ENCODE measurements around the gene CACNA2D4. TPM values are rescaled to one million over a fixed set of nuclear protein-coding genes. Genes with fewer than 3 reads are reported as not detected.

CACNA2D4 gene
- total and polyA plus RNA-seq, 2 donors (not counting 1 experiment from before 2014, with no cell fraction given) = 0.68 to 0.99 TPM

GRCh38 chr12:1857086-1857485, 61.4 kb downstream of the CACNA2D4 start:
- H3K9me3 ChIP-seq (ENCODE audit: control insufficient read depth, insufficient read depth, low read depth, low read length) = no peaks in the 10 kb centered on the region
- H3K27me3 ChIP-seq (ENCODE audit: control insufficient read depth, insufficient read depth, low read length) = peaks cover 6% of the 10 kb centered on the region
- no peaks in the 10 kb centered on the region for H3K36me3 ChIP-seq (ENCODE audit: control insufficient read depth, insufficient read depth, low read length)
- H3K9ac ChIP-seq (ENCODE audit: insufficient read depth, low read length) = no peak overlapping the region
- no peak overlapping the region for H2AFZ ChIP-seq (ENCODE audit: low read length)
- H3K4me1 ChIP-seq (ENCODE audit: control insufficient read depth, extremely low read depth, insufficient read depth, low read length) = no peaks in the 10 kb centered on the region
- no peaks in the 10 kb centered on the region for H4K20me1 ChIP-seq (ENCODE audit: control insufficient read depth, extremely low read depth, insufficient read depth, low read length)
- TF ChIP-seq CTCF (conservative IDR thresholded peaks at IDR 0.05 in 1 of 2, IDR thresholded peaks at IDR 0.05 in 1 of 2; ENCODE audit: low read depth in 1 of 2, low read length in 2 of 2) (no peak), EZH2 (IDR thresholded peaks at IDR 0.05; ENCODE audit: low read length, missing control alignments) (no peak)
- no peak overlapping the region for H3K4me3 ChIP-seq (replicated peaks in 1 of 4; ENCODE audit: control extremely low read depth in 1 of 4, insufficient read depth in 1 of 4, low read depth in 3 of 4, low read length in 4 of 4)
- no peak for DNase-seq (ENCODE audit: low read depth in 2 of 2)
- H3K27ac ChIP-seq (ENCODE audit: insufficient read depth, low read length) = no peak overlapping the region
- no peak overlapping the region for H3K4me2 ChIP-seq (ENCODE audit: extremely low read depth, insufficient read depth, low read length)
- H3K79me2 ChIP-seq (ENCODE audit: control insufficient read depth, insufficient read depth, low read length) = no peaks in the 10 kb centered on the region

DNA sequence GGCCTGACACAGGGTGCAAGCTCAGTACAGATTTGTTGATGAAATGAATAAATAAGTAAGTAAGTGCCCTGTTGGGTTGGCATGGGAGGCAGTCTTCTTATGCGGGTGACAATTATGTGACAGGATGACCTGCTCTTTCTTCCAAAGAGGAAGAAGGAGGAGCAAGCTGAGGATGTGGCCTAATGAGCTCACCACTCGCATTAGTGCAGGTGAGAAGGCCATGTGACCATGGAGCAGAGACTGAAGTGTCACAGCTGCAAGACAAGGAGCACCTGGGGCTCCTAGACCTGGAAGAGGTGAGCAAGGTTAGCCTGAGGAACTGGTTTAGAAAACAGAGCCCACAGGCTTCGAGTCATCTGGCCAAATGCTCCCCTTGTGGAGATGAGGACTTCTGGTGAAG, 63.2 kb downstream of the CACNA2D4 start:
- no peaks in the 10 kb centered on the region for H3K4me1 ChIP-seq (ENCODE audit: control insufficient read depth, extremely low read depth, insufficient read depth, low read length)
- no peaks in the 10 kb centered on the region for H3K79me2 ChIP-seq (ENCODE audit: control insufficient read depth, insufficient read depth, low read length)
- H2AFZ ChIP-seq (ENCODE audit: low read length) = no peak overlapping the region
- no peaks in the 10 kb centered on the region for H4K20me1 ChIP-seq (ENCODE audit: control insufficient read depth, extremely low read depth, insufficient read depth, low read length)
- H3K36me3 ChIP-seq (ENCODE audit: control insufficient read depth, insufficient read depth, low read length) = no peaks in the 10 kb centered on the region
- H3K27me3 ChIP-seq (ENCODE audit: control insufficient read depth, insufficient read depth, low read length) = peaks cover 3% of the 10 kb centered on the region
- no peak overlapping the region for H3K4me3 ChIP-seq (replicated peaks in 1 of 4; ENCODE audit: control extremely low read depth in 1 of 4, insufficient read depth in 1 of 4, low read depth in 3 of 4, low read length in 4 of 4)
- no peak overlapping the region for H3K9ac ChIP-seq (ENCODE audit: insufficient read depth, low read length)
- no peak for TF ChIP-seq EZH2 (IDR thresholded peaks at IDR 0.05; ENCODE audit: low read length, missing control alignments)
- no peak for TF ChIP-seq CTCF (conservative IDR thresholded peaks at IDR 0.05 in 1 of 2, IDR thresholded peaks at IDR 0.05 in 1 of 2; ENCODE audit: low read depth in 1 of 2, low read length in 2 of 2)
- no peaks in the 10 kb centered on the region for H3K9me3 ChIP-seq (ENCODE audit: control insufficient read depth, insufficient read depth, low read depth, low read length)
- peak; percentile 21 to 22 for DNase-seq (ENCODE audit: low read depth in 2 of 2)
- no peak overlapping the region for H3K27ac ChIP-seq (ENCODE audit: insufficient read depth, low read length)
- H3K4me2 ChIP-seq (ENCODE audit: extremely low read depth, insufficient read depth, low read length) = no peak overlapping the region

DNA sequence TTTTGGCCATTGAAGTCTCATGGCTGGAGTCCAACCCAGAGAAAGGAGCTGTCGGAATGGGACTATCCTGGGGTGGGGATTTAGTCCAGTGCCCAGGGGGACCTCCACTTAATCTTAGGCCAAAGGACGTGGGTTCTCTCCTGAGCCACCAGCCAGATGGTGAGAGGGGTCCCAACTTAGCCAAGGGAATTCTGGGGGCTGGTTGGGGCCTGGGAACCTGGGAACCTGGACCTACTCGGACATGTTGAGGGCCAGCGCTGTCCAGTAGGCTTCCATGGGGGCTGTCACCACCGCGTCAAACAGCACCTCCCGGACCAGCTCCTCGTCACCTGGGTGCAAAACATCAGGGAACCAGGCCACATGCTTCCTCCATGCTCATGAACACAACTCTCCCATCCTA, 64.7 kb downstream of the CACNA2D4 start:
- peaks cover 7% of the 10 kb centered on the region for H3K27me3 ChIP-seq (ENCODE audit: control insufficient read depth, insufficient read depth, low read length)

More for the DNA sequence above, 64.7 kb downstream of the CACNA2D4 start:
- DNase-seq (ENCODE audit: low read depth in 2 of 2) = no peak
- Histone ChIP-seq H3K4me2 (ENCODE audit: extremely low read depth, insufficient read depth, low read length) (no peak overlapping the region), H3K4me1 (ENCODE audit: control insufficient read depth, extremely low read depth, insufficient read depth, low read length) (no peaks in the 10 kb centered on the region), H3K9ac (ENCODE audit: insufficient read depth, low read length) (no peak overlapping the region), H3K79me2 (ENCODE audit: control insufficient read depth, insufficient read depth, low read length) (no peaks in the 10 kb centered on the region), H3K27ac (ENCODE audit: insufficient read depth, low read length) (no peak overlapping the region), H3K36me3 (ENCODE audit: control insufficient read depth, insufficient read depth, low read length) (no peaks in the 10 kb centered on the region), H4K20me1 (ENCODE audit: control insufficient read depth, extremely low read depth, insufficient read depth, low read length) (no peaks in the 10 kb centered on the region), H3K4me3 (replicated peaks in 1 of 4; ENCODE audit: control extremely low read depth in 1 of 4, insufficient read depth in 1 of 4, low read depth in 3 of 4, low read length in 4 of 4) (no peak overlapping the region), H2AFZ (ENCODE audit: low read length) (no peak overlapping the region), H3K9me3 (ENCODE audit: control insufficient read depth, insufficient read depth, low read depth, low read length) (no peaks in the 10 kb centered on the region)
- TF ChIP-seq EZH2 (IDR thresholded peaks at IDR 0.05; ENCODE audit: low read length, missing control alignments) = no peak
- TF ChIP-seq CTCF (conservative IDR thresholded peaks at IDR 0.05 in 1 of 2, IDR thresholded peaks at IDR 0.05 in 1 of 2; ENCODE audit: low read depth in 1 of 2, low read length in 2 of 2) = no peak
